ENCODE results near the gene GJB5.
"Not testable (repeated sequence)": the region's sequence is repeated elsewhere in the genome, so short reads cannot be mapped to it uniquely, and the experiment has no call there.

The GJB5 gene

DNA sequence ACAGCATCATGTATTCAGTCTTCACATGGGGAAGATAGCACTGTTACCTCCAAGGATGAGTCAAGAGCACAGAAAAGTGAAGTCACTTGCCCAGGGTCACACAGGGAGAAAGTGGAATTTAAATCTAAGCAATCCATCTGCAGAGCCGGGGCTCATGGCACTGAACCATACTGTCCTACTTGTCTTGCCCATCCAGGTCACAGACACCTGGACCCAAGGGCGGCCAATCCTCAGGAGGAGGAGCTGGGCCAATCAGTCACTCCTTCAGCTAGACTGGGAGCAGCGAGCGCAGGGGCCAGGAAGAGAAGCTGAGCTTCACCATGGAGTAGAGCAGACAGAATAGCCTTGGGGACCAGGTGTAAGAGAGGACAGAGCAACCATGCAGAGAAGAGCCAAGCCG, 9.2 kb upstream of the GJB5 start:
- no peak for DNase-seq (ENCODE audit: low read depth in 2 of 2)

DNA sequence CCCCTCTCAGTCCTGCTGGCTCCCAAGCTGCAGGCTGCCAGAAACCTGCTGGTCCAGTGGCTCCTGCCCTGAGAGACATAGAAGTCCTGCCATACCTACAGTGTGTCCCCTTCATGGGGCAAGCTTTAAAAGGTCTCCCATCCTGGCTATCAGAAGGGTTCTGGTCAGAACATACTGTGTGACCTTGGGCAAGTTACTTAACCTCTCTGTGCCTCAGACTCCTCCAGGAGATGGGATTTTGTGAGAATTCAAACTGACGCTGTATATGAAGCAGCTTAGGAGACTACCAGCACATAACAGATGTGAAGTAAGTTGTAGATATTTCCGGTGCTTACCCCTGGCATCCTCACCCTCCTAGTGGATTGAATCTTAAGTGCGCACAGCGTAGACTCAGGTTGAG, 8.7 kb upstream of the GJB5 start:
- DNase-seq (ENCODE audit: low read depth in 2 of 2) = no peak

DNA sequence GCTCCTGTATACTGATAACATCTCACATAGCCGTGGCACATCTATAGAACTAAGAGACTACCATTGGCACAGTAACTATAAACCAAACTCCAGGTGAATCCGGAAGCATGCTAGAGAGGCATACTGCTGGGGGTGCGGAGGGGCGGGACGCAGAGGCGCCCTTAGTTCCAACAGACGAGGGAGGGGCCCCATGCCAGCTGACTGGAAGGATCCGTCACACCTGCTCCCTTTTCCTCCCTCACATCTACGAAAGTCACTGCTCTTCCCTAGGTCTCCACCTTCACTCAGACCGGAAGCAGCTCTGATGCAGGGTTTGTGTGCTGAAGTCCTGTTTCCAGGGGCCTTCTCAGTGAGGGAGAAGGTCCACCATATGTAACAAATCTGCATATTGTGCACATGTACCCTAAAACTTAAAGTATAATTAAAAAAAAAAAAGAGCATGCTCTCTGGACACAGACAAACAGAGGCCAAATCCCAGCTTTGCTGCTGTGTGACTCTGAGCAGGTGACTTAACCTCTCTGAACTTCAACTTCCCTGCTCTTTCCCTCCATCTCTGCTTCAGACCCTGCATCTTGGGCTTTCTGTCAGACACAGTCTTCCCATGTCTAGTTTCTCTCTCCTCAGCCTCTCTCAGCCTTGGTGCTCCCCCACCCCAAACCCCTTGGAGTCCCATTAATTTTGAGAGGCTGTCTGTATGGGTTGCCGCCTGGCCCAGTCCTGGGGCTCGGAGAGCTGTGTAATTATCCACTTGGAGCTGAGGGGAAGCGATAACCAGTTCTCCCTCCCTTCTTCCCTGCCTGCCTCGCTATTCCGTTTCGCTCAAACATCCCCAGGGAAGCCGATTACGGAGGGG, 7.8 kb upstream of the GJB5 start:
- no peak for DNase-seq (ENCODE audit: low read depth in 2 of 2)

DNA sequence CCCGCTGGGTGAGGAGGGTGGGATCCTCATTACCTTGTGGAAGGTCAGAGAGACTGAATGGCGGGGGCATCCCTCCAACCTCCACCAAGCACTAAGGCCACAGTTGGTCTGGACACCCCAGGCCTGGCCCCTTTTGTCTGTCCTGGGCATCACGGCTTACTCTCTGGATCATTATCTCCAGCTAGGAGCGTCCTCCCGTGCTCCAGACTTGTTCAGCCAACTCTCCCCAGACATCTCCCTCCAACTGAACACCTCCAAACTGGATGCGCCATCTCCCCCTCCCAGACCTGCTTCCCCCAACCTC, 7.3 kb upstream of the GJB5 start:
- no peak for DNase-seq (ENCODE audit: low read depth in 2 of 2)

DNA sequence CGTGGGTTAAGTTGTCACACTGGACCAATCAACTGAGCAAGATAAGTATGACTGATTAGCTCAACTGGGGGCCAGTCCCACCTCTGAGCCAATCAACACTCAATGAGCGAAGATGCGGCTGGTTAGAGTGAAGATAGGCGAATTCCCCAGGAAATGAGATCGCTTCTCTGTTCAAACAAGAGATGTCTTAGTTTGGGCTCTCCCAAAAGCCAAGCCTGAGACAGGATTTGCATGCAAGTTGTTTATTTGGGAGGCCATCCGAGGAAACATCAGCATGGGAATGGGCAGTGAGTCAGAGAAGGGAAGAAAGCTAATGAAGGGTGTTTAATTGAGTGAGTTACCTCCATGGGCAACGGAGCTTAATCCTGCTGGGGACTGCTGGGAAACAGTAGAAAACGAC, 4.9 kb upstream of the GJB5 start:
- DNase-seq (ENCODE audit: low read depth in 2 of 2) = no peak

DNA sequence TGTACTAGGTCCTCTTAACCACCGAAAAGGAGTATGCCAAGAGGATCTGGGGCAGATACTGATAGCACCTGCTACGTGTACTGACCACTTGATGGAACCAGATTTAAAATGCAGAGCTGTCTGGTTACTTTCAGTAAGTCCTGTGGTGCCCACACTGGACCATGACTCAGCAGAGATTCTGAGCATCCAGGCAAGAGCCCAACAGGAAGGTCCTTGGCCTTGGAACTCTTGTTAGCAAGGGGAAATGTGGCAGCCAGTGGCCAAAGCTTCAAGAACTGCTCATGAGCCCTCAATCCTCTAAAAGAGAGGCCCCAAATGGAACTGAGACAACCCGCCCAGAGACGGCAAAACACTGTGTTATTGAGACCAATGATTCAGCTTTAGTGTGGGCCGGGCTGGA, 4.2 kb upstream of the GJB5 start:
- DNase-seq (ENCODE audit: low read depth in 2 of 2) = no peak

DNA sequence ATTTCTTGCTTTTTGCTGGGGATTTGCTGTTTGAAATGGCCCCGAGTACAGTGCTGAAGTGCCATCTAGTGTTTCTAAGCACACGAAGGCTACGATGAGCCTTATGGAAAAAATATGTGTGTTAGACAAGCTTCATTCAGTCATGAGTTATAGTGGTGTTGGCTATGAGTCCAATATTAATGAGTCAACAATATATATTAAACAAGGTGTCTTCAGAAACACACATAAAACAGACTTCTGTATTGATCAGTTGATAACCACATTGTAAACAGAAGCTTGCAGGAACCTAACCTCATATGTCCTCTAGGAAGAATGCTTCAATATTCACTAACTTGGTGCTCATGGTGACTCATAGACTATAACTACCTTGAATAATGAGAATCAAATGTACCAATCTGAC, 1.7 kb upstream of the GJB5 start:
- DNase-seq (ENCODE audit: low read depth in 2 of 2) = no peak

DNA sequence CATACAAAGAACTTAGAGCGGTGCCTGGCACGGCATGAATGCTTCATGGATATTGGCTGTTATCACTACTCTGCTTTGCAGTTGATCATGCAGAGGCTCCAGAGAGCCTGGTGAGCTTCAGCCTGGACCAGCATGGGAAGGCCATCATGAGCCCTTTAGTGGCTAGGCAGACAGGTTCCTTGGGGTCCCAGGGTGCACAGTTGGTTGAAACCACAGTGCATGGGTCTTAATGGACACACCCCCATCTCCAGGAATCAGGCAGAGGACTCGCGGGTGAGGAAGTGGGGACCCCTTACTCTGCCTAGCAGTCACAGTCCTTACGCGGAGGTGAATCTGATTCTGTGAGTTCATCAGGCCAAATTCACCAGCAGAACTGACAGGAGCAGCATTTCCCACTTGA, 1.1 kb downstream of the GJB5 start:
- DNase-seq (ENCODE audit: low read depth in 2 of 2) = no peak

DNA sequence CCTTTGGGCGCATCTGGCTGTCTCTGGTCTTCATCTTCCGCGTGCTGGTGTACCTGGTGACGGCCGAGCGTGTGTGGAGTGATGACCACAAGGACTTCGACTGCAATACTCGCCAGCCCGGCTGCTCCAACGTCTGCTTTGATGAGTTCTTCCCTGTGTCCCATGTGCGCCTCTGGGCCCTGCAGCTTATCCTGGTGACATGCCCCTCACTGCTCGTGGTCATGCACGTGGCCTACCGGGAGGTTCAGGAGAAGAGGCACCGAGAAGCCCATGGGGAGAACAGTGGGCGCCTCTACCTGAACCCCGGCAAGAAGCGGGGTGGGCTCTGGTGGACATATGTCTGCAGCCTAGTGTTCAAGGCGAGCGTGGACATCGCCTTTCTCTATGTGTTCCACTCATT, 2.5 kb downstream of the GJB5 start:
- no peak for DNase-seq (ENCODE audit: low read depth in 2 of 2)

DNA sequence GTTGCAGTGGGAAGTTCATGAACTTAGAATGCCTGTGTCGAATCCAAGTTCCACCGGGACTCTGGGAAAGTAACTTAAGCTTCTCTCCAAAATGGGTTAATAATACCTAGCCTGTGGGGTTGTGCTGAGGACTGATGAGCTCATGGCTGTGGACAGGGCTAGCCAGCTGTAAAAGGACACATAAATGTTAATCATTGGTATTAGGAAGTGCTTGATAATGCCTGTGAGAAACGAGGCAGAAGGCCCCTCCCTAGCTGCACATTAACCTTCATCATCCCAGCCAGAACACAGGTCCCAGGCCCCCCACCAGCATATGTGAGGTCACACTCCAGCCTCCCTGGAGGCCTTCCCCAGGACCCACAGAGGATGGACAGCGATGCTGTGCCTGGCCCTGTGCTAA, 3.9 kb downstream of the GJB5 start:
- no peak for DNase-seq (ENCODE audit: low read depth in 2 of 2)

DNA sequence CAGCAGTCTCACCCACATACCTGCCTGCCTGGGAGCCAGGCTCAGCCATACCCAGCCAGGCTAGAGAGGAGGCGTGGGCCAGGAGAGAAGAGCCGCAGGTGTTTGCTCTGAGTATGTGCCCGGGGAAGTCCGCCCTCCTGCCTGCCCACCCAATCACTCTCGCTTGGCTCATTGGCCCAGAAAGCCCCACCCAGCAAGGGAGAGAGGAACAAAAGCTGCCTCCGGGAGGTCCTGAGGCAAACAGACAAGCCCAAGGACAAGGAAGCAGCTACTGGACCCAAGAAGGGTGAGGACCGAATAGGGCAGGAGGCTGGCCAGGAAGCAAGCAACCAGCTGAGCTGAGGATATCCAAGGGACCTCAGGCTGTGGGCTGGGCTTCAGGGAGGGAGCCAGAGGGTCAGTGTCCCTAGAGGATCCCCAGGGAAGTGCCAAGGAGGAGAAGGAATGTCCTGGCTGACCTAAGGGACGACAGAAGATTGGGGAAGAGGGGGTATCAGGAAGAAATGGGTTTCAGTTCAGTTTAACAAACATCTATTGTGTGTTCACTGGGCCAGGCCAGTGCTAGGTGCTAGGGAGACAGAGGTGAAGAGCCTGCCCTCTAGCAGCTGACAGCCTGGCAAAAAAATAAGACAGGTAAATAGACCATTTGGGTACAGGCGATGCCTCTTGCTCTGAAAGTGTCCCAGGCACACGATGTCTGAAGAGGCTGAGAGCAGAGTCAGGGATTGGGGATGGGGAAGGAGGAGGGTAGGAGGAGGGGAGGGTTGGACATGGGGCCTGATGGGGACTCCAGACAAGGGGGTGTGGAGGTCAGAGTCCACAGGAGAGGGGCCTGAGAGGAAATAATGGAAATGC, 4.9 kb downstream of the GJB5 start, which contains the start of gene GJB4:
Gene GJB4, plus strand, starts transcription at position 238 of the 855 bp plus-strand sequence. CDS start 1,515 bp downstream, outside the sequence.
- no peak for DNase-seq (ENCODE audit: low read depth in 2 of 2)

DNA sequence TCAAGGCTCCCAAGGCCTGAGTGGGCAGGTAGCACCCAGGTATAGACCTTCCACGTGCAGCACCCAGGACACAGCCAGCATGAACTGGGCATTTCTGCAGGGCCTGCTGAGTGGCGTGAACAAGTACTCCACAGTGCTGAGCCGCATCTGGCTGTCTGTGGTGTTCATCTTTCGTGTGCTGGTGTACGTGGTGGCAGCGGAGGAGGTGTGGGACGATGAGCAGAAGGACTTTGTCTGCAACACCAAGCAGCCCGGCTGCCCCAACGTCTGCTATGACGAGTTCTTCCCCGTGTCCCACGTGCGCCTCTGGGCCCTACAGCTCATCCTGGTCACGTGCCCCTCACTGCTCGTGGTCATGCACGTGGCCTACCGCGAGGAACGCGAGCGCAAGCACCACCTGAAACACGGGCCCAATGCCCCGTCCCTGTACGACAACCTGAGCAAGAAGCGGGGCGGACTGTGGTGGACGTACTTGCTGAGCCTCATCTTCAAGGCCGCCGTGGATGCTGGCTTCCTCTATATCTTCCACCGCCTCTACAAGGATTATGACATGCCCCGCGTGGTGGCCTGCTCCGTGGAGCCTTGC, 6.4 kb downstream of the GJB5 start:
- no peak for DNase-seq (ENCODE audit: low read depth in 2 of 2)

DNA sequence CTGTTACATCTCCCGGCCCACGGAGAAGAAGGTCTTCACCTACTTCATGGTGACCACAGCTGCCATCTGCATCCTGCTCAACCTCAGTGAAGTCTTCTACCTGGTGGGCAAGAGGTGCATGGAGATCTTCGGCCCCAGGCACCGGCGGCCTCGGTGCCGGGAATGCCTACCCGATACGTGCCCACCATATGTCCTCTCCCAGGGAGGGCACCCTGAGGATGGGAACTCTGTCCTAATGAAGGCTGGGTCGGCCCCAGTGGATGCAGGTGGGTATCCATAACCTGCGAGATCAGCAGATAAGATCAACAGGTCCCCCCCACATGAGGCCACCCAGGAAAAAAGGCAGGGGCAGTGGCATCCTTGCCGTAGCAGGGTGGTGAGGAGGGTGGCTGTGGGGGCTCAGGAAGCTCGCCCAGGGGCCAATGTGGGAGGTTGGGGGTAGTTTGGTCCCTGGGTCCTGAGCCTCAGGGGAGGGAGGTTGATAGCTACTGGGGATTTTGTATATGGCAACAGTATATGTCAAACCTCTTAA, 7.0 kb downstream of the GJB5 start:
- DNase-seq (ENCODE audit: low read depth in 2 of 2) = no peak

DNA sequence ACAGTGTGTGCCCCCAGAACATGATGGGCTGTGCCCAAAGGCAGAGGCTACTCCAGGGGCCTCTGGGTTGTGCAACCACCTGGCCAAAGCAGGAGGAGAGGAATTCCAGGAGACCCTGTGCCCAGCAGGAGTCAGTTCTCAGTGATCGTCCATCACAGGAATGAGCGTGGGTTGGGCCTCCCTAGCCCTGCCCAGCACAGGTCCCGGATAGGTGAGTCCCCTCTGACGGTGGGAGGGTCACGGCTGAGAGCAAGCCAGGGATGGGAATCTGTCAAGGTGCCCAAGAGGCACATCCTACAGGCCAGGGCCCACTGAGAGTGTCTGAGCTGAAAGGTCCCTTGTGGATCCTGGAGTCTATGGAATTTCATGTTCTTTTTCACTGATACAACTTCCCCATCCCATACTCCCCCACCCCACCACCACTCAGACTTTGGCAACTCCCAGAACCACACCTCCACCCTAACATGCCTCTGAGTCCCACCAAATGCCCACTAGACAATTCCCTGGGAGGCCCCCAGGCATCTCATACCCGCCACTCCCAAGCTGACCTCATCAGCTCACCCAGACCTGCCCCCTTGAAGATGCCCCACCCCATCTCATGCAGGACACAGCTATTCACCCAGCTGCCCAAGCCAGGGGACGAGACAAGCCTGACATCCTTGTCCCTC, 7.8 kb downstream of the GJB5 start:
- DNase-seq (ENCODE audit: low read depth in 2 of 2) = no peak

DNA sequence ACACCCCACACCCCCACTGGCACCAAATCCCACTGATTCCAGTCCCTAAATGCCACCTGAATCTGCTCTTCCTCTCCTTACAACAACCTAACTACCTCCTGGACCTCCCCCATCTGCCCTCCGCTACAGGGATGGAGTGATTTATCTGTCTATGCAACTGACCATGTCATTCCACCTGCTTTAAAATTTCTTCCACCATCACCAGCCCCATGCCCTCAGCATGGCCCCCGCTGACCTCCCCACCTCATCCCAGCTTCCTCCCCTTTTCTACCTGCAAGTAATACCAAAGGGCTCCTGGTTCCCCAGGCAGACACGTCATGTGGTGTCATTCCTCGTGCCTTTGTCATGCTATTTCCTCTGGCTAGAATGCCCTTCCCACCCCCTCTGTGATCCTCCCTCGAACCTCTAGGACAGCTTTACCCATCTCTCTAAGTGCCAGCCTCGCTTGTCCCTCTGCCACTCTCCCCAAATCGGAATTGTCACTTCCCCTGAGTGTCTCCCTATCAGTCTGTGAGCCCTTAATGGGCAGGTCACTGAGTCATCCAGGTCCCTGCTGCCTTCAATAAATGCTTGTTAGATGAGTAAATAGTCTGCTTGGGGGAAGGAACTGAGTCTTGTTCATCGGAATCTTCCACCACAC, 8.4 kb downstream of the GJB5 start:
- DNase-seq (ENCODE audit: low read depth in 2 of 2) = no peak

DNA sequence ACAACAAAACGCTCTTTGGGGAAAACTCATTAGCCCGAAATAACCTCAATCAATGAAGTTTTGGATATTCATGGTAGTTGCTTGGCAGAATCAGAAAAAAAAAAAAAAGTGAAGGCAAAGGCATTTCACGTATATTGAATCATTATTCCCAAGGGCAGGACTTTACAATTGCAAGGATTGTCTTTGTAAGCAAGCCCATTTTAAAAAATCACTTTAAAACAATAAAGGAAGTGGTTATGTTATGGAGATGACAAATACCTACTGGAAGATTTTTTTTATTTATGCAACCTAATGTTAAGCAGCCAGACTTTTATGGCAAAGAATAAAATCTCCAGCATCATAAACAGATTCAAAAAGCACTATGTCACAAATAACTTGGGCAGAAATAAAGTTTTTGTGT, 14.0 kb downstream of the GJB5 start:
- DNase-seq (ENCODE audit: low read depth in 2 of 2) = no peak

DNA sequence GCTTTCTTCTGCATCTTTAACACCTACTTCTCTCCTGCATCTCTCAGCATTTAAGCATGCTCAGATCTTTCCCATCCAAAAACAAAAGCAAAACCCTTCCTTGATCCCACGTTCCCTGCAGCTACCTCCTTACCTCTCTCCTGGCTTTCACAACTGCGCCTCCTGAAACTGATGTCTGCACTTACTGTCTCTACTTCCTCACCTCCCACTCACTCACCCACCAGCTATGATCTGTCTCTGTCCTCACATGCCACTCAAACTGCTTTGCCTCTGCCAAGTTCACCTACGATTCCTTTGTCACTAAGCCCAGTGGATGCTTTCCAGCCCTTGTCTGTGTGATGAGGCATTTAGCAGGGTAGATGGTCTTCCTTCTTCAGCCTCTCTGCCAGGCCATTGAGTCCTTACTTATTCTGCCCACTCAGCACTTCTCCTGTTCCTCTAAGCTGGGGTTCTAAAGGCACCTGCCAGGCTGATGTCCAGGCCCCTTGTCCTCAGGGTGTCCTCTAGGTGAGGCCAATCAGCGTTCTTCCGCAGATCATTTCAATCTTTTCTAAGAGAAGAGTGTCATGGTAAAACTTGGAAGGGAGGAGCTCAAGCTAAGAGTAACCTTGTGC, 16.2 kb downstream of the GJB5 start:
- no peak for DNase-seq (ENCODE audit: low read depth in 2 of 2)

DNA sequence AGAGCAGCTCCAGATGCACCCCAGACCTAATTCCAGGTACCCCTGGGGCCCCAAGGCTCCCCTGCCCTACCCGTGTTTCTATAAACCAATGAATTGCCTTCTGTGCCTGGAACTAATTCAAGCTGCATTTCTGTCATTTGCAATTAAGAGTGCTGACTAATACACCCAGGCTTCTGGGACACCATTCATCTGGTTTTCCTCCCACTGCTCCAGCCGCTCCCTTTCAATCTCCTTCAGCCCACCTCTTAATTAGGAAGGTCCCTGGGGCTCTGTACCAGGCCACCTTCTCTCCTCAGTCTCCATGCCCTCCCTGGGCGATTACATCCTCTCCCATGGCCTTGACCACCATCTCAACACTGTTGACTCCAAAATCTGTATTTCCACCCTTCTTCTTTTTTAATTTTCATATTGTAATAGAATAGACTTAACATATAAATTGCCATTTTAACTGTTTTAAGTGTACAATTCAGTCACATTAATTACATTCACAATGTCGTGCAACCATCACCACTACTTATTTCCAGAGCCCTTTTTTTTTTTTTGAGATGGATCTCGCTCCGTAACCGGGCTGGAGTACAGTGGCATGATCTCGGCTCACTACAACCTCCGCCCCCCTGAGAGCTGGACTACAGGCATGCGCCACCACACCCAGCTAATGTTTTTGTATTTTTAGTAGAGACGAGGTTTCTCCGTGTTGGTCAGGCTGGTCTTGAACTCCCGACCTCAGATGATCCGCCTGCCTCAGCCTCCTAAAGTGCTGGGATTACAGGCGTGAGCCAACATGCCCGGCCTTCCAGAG, 16.9 kb downstream of the GJB5 start:
- DNase-seq (ENCODE audit: low read depth in 2 of 2) = no peak

DNA sequence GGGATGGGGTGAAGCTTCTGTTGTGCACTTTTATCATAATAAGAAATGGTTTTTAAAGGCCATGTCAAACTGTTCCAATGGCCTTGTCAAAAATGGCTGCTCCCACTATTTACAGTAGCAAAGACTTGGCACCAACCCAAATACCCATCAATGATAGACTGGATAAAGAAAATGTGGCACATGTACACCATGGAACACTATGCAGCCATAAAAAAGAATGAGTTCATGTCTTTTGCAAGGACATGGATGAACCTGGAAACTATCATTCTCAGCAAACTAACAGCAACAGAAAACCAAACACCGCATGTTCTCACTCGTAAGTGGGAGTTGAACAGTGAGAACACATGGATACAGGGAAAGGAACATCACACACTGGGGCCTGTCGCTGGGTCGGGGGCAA, 18.3 kb downstream of the GJB5 start:
- DNase-seq (ENCODE audit: low read depth in 2 of 2) = not testable (repeated sequence)

DNA sequence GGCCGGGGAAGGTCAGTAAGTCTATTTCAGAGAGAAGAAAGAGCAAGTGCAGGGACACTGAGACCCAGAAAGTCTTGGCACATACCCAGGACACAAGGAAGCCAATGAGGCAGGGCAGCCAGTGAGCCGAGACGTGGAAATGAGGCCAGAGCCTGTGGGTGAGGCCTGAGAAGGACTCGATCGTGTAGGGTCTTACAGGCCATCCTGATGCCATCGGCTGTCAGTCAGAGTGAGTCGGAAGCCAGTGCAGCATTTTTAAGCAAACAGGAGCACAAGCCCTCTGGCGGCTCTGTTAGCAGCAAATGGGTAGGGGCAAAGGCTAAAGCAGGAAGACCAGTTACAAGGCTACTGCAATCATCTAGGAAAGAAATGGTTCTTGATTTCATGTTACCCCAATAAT, 20.1 kb downstream of the GJB5 start:
- DNase-seq (ENCODE audit: low read depth in 2 of 2) = no peak

Data from stimulated activated CD8-positive, alpha-beta memory T cell treated with anti-CD3 and anti-CD28 coated beads, Interleukin-15, amount 100 ng/mL, for 4 hours (primary cell).